Inflammatory macrophage treated with lipopolysaccharide for 1 hour (primary cell): ENCODE measurements around the gene PRKCA.
"Not testable (repeated sequence)": the region's sequence is repeated elsewhere in the genome, so short reads cannot be mapped to it uniquely, and the experiment has no call there.

Source experiments
- DNase-seq, 2 donors: peaks; one replicate each; pipeline ENCODE4 v3.0.0-alpha.2; 2020 to 2022

Gene PRKCA

GRCh38 chr17:66585472-66585871 lies 283.1 kb downstream of the PRKCA start:
- no peak for DNase-seq

- no peak for DNase-seq
Measured at GRCh38 chr17:66589892-66590291, 287.5 kb downstream of the PRKCA start.

GRCh38 chr17:66593116-66593515 lies 290.7 kb downstream of the PRKCA start:
- DNase-seq: no peak

- no peak for DNase-seq
Measured at GRCh38 chr17:66595893-66596292, 293.5 kb downstream of the PRKCA start.

GRCh38 chr17:66602659-66603384 lies 300.4 kb downstream of the PRKCA start:
- DNase-seq: no peak

- DNase-seq: no peak
Measured at GRCh38 chr17:66604376-66604775, 302.0 kb downstream of the PRKCA start.

- no peak for DNase-seq
Measured at GRCh38 chr17:66605541-66605940, 303.1 kb downstream of the PRKCA start.

- DNase-seq: no peak
Measured at GRCh38 chr17:66610361-66611133, 308.1 kb downstream of the PRKCA start.

GRCh38 chr17:66611397-66611796 lies 309.0 kb downstream of the PRKCA start:
- no peak for DNase-seq

- no peak for DNase-seq
Measured at GRCh38 chr17:66612993-66613392, 310.6 kb downstream of the PRKCA start.

GRCh38 chr17:66614469-66614868 lies 312.1 kb downstream of the PRKCA start:
- no peak for DNase-seq

- no peak for DNase-seq
Measured at GRCh38 chr17:66619206-66619605, 316.8 kb downstream of the PRKCA start.

GRCh38 chr17:66620528-66620927 lies 318.1 kb downstream of the PRKCA start:
- no peak for DNase-seq

GRCh38 chr17:66624630-66625029 lies 322.2 kb downstream of the PRKCA start:
- not testable (repeated sequence) for DNase-seq

- no peak for DNase-seq
Measured at GRCh38 chr17:66625311-66625767, 322.9 kb downstream of the PRKCA start.

GRCh38 chr17:66627985-66628384 lies 325.6 kb downstream of the PRKCA start:
- DNase-seq: no peak

- no peak for DNase-seq
Measured at GRCh38 chr17:66629762-66630161, 327.3 kb downstream of the PRKCA start.

GRCh38 chr17:66630379-66630778 lies 328.0 kb downstream of the PRKCA start:
- no peak for DNase-seq

- DNase-seq: no peak
Measured at GRCh38 chr17:66630828-66631472, 328.5 kb downstream of the PRKCA start.

- DNase-seq: no peak
Measured at GRCh38 chr17:66632731-66633130, 330.3 kb downstream of the PRKCA start.

- peak; percentile 88 to 98 for DNase-seq
Measured at GRCh38 chr17:66633317-66633965, 331.0 kb downstream of the PRKCA start.

- DNase-seq: peak in 1 of 2 donors; percentile 26
Measured at GRCh38 chr17:66634193-66634592, 331.8 kb downstream of the PRKCA start.

- DNase-seq: peak in 1 of 2 donors; percentile 59
Measured at GRCh38 chr17:66635386-66636045, 333.1 kb downstream of the PRKCA start.
